ENCODE measurements around the gene ARHGDIB. TPM values are rescaled to one million over a fixed set of nuclear protein-coding genes. Genes with fewer than 3 reads are reported as not detected.

The ARHGDIB gene
- total and polyA plus RNA-seq, 12 donors, result 28.3 to 196 (median 137) TPM

DNA sequence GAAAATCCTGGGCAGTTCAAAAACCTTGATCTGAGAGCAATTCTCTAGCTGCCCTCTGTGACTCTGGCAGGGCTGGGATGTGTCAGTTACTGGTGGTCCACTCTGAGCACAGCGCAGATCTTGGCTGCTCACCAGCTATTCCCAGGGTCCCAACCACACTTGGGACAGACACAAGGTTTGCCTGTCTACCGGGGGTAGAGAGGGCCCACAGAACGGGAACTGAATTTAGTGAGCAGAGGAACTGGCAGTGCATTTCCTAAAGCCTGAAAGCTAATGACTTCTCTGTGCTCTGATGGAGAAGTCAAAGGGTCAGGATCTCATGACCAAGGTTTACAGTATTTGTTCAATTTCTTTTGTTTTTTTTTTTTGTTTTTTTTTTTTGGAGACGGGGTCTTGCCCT is 14.1 kb upstream of the ARHGDIB start:
- Histone ChIP-seq H3K27me3 (no peaks in the 10 kb centered on the region), H3K36me3 (replicated peaks in 1 of 2) (no peaks in the 10 kb centered on the region), H3K9me3 (replicated peaks in 1 of 3) (no peaks in the 10 kb centered on the region), H3K27ac (no peak overlapping the region), H3K4me1 (replicated peaks in 1 of 2) (no peaks in the 10 kb centered on the region), H3K4me3 (no peak overlapping the region)
- 78 to 87% (median 82%) methylated on average over 3 to 4 of the region's 4 CpGs for WGBS, 4 donors
- intact Hi-C loops (cut with DNase I), result no loop called here
- no peak for TF ChIP-seq POLR2A (IDR thresholded peaks at IDR 0.05)
- TF ChIP-seq, protein P1, sequence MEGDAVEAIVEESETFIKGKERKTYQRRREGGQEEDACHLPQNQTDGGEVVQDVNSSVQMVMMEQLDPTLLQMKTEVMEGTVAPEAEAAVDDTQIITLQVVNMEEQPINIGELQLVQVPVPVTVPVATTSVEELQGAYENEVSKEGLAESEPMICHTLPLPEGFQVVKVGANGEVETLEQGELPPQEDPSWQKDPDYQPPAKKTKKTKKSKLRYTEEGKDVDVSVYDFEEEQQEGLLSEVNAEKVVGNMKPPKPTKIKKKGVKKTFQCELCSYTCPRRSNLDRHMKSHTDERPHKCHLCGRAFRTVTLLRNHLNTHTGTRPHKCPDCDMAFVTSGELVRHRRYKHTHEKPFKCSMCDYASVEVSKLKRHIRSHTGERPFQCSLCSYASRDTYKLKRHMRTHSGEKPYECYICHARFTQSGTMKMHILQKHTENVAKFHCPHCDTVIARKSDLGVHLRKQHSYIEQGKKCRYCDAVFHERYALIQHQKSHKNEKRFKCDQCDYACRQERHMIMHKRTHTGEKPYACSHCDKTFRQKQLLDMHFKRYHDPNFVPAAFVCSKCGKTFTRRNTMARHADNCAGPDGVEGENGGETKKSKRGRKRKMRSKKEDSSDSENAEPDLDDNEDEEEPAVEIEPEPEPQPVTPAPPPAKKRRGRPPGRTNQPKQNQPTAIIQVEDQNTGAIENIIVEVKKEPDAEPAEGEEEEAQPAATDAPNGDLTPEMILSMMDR (IDR thresholded peaks at IDR 0.05), result no peak
- DNase-seq, result no peak

DNA sequence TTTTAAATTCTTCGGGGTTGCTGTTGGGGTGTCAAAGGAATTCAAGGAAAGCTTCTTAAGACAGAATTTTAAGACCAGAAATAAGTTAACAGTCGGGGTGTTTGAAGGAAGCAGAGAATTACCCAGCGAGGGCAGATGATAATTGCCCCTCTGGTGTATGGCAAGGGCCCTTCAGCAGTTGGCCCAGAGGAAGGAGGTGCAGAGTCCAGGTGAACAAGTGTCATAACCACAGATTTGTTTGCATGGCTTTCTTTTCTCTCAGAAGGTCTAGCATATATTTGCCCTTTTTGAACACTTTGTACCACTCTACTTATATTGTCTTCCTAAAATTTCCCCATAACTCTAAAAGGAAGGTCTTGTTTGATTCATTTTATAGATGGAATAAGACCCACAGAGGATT is 13.2 kb upstream of the ARHGDIB start:
- TF ChIP-seq POLR2A (IDR thresholded peaks at IDR 0.05), result no peak
- TF ChIP-seq, protein P1 (IDR thresholded peaks at IDR 0.05), result no peak
- Histone ChIP-seq H3K4me3 (no peak overlapping the region), H3K4me1 (replicated peaks in 1 of 2) (no peaks in the 10 kb centered on the region), H3K27ac (no peak overlapping the region), H3K9me3 (replicated peaks in 1 of 3) (no peaks in the 10 kb centered on the region), H3K36me3 (replicated peaks in 1 of 2) (no peaks in the 10 kb centered on the region), H3K27me3 (no peaks in the 10 kb centered on the region)
- WGBS, 4 donors, result 85 to 94% (median 87%) methylated on average over 3 of the region's 3 CpGs
- intact Hi-C loops (cut with DNase I), result no loop called here
- no peak for DNase-seq

DNA sequence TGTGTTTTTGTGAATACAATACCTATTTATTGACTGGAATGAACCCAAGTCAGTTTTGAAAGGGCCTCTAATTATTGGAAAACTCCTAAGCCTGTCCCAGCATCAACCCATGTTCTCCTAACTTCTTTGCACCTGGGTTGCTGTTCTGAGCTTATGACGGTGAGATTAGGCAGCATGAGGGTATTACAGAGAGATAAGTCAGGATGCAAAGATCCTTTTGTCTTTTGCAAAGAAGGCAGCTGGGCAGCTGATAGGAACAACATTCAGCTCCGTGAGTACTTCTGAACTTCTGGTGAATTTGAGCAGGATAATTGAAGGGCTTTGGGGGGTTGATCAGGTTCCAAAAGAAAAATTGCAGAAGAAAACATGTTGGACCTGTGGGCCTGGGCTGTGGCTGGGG is 11.4 kb upstream of the ARHGDIB start, which contains the start of gene PDE6H:
Gene PDE6H, plus strand, starts transcription at position 227 of the 400 bp plus-strand sequence. CDS start 4,971 bp downstream, outside the sequence.
- no peaks in the 10 kb centered on the region for H3K27me3 ChIP-seq
- no peaks in the 10 kb centered on the region for H3K4me1 ChIP-seq (replicated peaks in 1 of 2)
- DNase-seq, result no peak
- 90 to 97% (median 96%) methylated on average over 2 of the region's 2 CpGs for WGBS, 4 donors
- no peak within 1 kb of the TSS for H3K4me3 ChIP-seq
- TF ChIP-seq, protein P1 (IDR thresholded peaks at IDR 0.05), result no peak
- no peak for TF ChIP-seq POLR2A (IDR thresholded peaks at IDR 0.05)
- no peak within 1 kb of the TSS for H3K27ac ChIP-seq
- no peaks in the 10 kb centered on the region for H3K36me3 ChIP-seq (replicated peaks in 1 of 2)
- H3K9me3 ChIP-seq (replicated peaks in 1 of 3), result no peaks in the 10 kb centered on the region
- intact Hi-C loops (cut with DNase I), result no loop called here

DNA sequence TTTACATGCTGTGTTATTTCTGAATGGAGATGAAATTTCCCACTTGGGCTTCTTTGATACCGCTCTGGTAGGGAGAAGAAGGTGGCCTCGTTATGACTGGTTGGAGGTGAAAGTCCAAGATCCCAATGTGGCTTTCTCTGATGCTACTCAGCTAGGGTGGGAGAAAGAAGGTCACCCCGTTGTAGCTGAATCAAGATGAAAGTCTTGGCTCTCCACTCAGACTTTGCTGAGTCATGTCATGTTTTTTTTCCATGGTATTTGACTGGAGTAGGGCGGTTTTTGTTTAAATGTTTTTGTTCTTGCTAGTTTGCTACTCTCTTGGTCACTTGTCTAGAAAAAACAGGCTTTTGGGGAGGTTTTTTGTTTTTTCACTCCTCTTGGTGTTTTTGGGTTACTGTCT is 9.1 kb upstream of the ARHGDIB start:
- Histone ChIP-seq H3K27ac (no peak overlapping the region), H3K9me3 (replicated peaks in 1 of 3) (no peaks in the 10 kb centered on the region), H3K36me3 (replicated peaks in 1 of 2) (no peaks in the 10 kb centered on the region), H3K4me3 (no peak overlapping the region), H3K4me1 (replicated peaks in 1 of 2) (no peaks in the 10 kb centered on the region), H3K27me3 (no peaks in the 10 kb centered on the region)
- TF ChIP-seq, protein P1 (IDR thresholded peaks at IDR 0.05), result no peak
- no peak for TF ChIP-seq POLR2A (IDR thresholded peaks at IDR 0.05)
- no peak for DNase-seq
- intact Hi-C loops (cut with DNase I), result no loop called here
- 43 to 60% (median 58%) methylated on average over 4 of the region's 4 CpGs for WGBS, 4 donors

All from adrenal gland (tissue), 12 donors.